Neural progenitor cell (in vitro differentiated cells): Measurements from ENCODE around the gene WDR74. TPM values are rescaled to one million over a fixed set of nuclear protein-coding genes. Genes with fewer than 3 reads are reported as not detected.

ENCODE experiments used
- DNase-seq: peaks from one replicate; pipeline ENCODE4 v3.0.0-alpha.2; 2016; ENCODE audit warnings: low spot score
- H2AFZ ChIP-seq: fragments of 200-600 bp; sonication (generic); replicated peaks from 2 replicates; pipeline ENCODE4 v1.6.1; 2016; ENCODE audit warnings: antibody characterized with exemption
- H3F3A ChIP-seq: fragments of 200-600 bp; sonication (generic); 2 replicates; pipeline ENCODE4 v1.6.1; 2016; ENCODE audit warnings: antibody characterized with exemption, low read depth
- H3K27ac ChIP-seq: fragments of 200-600 bp; sonication (generic); 2 replicates; pipeline ENCODE4 v1.5.1; 2016; ENCODE audit warnings: mild to moderate bottlenecking
- H3K27me3 ChIP-seq: fragments of 200-600 bp; sonication (generic); 2 replicates; pipeline ENCODE4 v1.6.1; 2016; ENCODE audit warnings: mild to moderate bottlenecking, moderate library complexity
- H3K36me3 ChIP-seq: fragments of 200-600 bp; sonication (generic); 2 replicates; pipeline ENCODE4 v1.5.1; 2016
- H3K4me1 ChIP-seq: fragments of 200-600 bp; sonication (generic); 2 replicates; pipeline ENCODE4 v1.6.1; 2016; ENCODE audit warnings: mixed run types
- H3K4me2 ChIP-seq: fragments of 200-600 bp; sonication (generic); 2 replicates; pipeline ENCODE4 v1.6.1; 2016
- H3K4me3 ChIP-seq: fragments of 200-600 bp; sonication (generic); 2 replicates; pipeline ENCODE4 v1.5.1; 2016
- H3K79me2 ChIP-seq: fragments of 200-600 bp; sonication (generic); 2 replicates; pipeline ENCODE4 v1.6.1; 2016; ENCODE audit warnings: low read depth
- H3K9ac ChIP-seq: fragments of 200-600 bp; sonication (generic); 2 replicates; pipeline ENCODE4 v1.6.1; 2016
- H3K9me3 ChIP-seq: fragments of 200-600 bp; sonication (generic); 2 replicates; pipeline ENCODE4 v1.5.1; 2016; ENCODE audit warnings: low read depth
- H4K20me1 ChIP-seq: fragments of 200-600 bp; sonication (generic); 2 replicates; pipeline ENCODE4 v1.6.1; 2016; ENCODE audit warnings: low read depth
- H3K27ac Mint-ChIP-seq: 3 replicates; pipeline ENCODE4 v1.8.0; 2021; ENCODE audit warnings: mixed read lengths
- H3K27me3 Mint-ChIP-seq: 2 replicates; pipeline ENCODE4 v1.8.0; 2022; ENCODE audit warnings: low read depth, mild to moderate bottlenecking, inconsistent platforms, moderate library complexity, mixed read lengths; ENCODE audit not compliant: insufficient read depth
- H3K36me3 Mint-ChIP-seq: 3 replicates; pipeline ENCODE4 v1.8.0; 2021; ENCODE audit warnings: mixed read lengths
- H3K4me1 Mint-ChIP-seq: 3 replicates; pipeline ENCODE4 v1.8.0; 2021; ENCODE audit warnings: mixed read lengths
- H3K4me3 Mint-ChIP-seq: 3 replicates; pipeline ENCODE4 v1.8.0; 2021; ENCODE audit warnings: mild to moderate bottlenecking, moderate library complexity, mixed read lengths
- H3K9me3 Mint-ChIP-seq: 3 replicates; pipeline ENCODE4 v1.8.0; 2020; ENCODE audit warnings: mixed read lengths
- EZH2 ChIP-seq: fragments of 200-600 bp; sonication (generic); IDR thresholded peaks from 2 replicates; pipeline ENCODE4 v1.6.1; 2017; ENCODE audit warnings: antibody characterized with exemption, mild to moderate bottlenecking, moderate library complexity
- EZH2phosphoT487 ChIP-seq: fragments of 200-600 bp; sonication (generic); IDR thresholded peaks from 2 replicates; pipeline ENCODE4 v1.6.1; 2017; ENCODE audit warnings: antibody characterized with exemption
- total RNA-seq: library from RNA; depleted of rRNA; stranded (reverse); fragments of >200 nt; gene quantifications from 2 replicates; pipeline ENCODE4 v1.2.3, GENCODE V29; 2015; ENCODE audit warnings: low replicate concordance
- TF ChIP-seq, protein P1 (sequence below): fragments of 200-600 bp; sonication (generic); IDR thresholded peaks from 2 replicates; pipeline ENCODE4 v1.5.1; 2017; ENCODE audit warnings: antibody characterized with exemption, mild to moderate bottlenecking

Gene WDR74
- total RNA-seq, 1 donor from 2014 or later, result 40.0 TPM

DNA sequence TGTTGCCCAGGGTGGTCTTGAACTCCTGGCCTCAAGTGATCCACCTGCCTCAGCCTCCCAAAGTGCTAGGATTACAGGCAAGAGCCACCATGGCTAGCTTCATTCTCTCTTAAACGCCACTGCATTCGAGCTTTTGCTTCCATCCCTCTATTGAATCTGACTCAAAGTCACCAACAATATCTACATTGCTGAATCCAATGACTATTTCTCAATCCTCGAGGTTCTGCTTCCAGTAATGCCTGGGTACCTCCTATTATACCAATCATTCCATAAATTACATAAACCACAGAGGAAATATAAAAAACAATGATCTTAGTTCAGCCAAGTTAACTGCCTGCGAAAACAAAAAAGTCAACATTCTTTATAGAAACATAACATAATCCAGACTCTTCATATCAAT lies 22.3 kb downstream of the WDR74 start:
- H3K4me3 Mint-ChIP-seq, result no peak overlapping the region
- Histone ChIP-seq H2AFZ (no peak overlapping the region), H3K9ac (peak overlapping the region; percentile 20), H3F3A (no peaks in the 10 kb centered on the region), H3K4me3 (no peak overlapping the region), H3K27me3 (no peaks in the 10 kb centered on the region), H4K20me1 (no peaks in the 10 kb centered on the region), H3K9me3 (no peaks in the 10 kb centered on the region), H3K4me2 (no peak overlapping the region), H3K27ac (no peak overlapping the region), H3K79me2 (no peaks in the 10 kb centered on the region), H3K4me1 (no peaks in the 10 kb centered on the region), H3K36me3 (no peaks in the 10 kb centered on the region)
- H3K36me3 Mint-ChIP-seq, result peaks cover 16% of the 10 kb centered on the region
- no peaks in the 10 kb centered on the region for H3K9me3 Mint-ChIP-seq
- H3K27me3 Mint-ChIP-seq, result peaks cover 4% of the 10 kb centered on the region
- no peaks in the 10 kb centered on the region for H3K4me1 Mint-ChIP-seq
- no peak for DNase-seq
- TF ChIP-seq, protein P1, sequence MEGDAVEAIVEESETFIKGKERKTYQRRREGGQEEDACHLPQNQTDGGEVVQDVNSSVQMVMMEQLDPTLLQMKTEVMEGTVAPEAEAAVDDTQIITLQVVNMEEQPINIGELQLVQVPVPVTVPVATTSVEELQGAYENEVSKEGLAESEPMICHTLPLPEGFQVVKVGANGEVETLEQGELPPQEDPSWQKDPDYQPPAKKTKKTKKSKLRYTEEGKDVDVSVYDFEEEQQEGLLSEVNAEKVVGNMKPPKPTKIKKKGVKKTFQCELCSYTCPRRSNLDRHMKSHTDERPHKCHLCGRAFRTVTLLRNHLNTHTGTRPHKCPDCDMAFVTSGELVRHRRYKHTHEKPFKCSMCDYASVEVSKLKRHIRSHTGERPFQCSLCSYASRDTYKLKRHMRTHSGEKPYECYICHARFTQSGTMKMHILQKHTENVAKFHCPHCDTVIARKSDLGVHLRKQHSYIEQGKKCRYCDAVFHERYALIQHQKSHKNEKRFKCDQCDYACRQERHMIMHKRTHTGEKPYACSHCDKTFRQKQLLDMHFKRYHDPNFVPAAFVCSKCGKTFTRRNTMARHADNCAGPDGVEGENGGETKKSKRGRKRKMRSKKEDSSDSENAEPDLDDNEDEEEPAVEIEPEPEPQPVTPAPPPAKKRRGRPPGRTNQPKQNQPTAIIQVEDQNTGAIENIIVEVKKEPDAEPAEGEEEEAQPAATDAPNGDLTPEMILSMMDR, result no peak
- no peak for TF ChIP-seq EZH2
- no peak for TF ChIP-seq EZH2phosphoT487
- H3K27ac Mint-ChIP-seq, result no peak overlapping the region

DNA sequence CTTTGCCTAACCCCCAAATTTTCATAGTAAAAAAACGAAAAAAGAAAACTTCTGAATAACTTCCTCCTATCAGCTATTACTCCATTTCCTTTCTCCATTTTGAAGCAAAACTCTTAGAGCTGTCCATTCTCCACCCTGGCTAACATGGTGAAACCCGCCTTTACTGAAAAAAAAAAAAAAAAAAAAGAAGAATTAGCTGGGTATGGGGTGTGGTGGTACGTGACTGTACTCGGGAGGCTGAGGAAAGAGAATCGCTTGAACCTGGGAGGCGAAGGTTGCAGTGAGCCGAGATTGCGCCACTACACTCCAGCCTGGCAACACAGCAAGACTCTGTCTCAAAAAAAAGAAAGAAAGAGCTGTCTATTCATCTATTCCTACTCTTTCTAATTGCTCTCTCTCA lies 22.8 kb downstream of the WDR74 start:
- H3K9me3 Mint-ChIP-seq, result no peaks in the 10 kb centered on the region
- H3K4me1 ChIP-seq, result no peaks in the 10 kb centered on the region
- no peaks in the 10 kb centered on the region for H3K4me1 Mint-ChIP-seq
- no peaks in the 10 kb centered on the region for H3F3A ChIP-seq
- no peaks in the 10 kb centered on the region for H3K79me2 ChIP-seq
- no peaks in the 10 kb centered on the region for H3K27me3 ChIP-seq
- no peak overlapping the region for H3K4me2 ChIP-seq
- H2AFZ ChIP-seq, result no peak overlapping the region
- no peak overlapping the region for H3K9ac ChIP-seq
- no peaks in the 10 kb centered on the region for H3K36me3 ChIP-seq
- no peak overlapping the region for H3K27ac Mint-ChIP-seq
- H3K4me3 ChIP-seq, result no peak overlapping the region
- no peaks in the 10 kb centered on the region for H3K9me3 ChIP-seq
- no peak for DNase-seq
- no peak overlapping the region for H3K4me3 Mint-ChIP-seq
- H3K27ac ChIP-seq, result no peak overlapping the region
- H3K36me3 Mint-ChIP-seq, result peaks cover 16% of the 10 kb centered on the region
- TF ChIP-seq, protein P1, result no peak
- no peak for TF ChIP-seq EZH2phosphoT487
- no peak for TF ChIP-seq EZH2
- H4K20me1 ChIP-seq, result no peaks in the 10 kb centered on the region
- peaks cover 4% of the 10 kb centered on the region for H3K27me3 Mint-ChIP-seq

DNA sequence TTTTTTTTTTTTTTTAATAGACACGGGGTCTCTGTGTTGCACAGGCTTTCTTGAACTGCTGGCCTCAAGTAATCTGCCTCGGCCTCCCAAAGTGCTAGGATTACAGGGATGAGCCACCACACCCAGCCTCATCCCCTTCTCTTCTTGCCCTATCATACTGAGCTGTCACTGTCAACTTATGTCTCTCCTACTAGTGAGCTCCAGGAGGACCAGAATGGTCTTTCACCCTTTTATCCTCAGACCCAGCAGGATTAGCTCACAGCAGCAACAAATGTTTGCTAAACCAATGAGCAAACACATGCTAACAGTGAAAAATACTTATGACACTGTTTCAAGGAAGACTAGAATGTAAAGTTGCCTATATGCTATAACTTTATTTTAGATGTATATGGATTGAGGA lies 27.7 kb downstream of the WDR74 start:
- Mint-ChIP-seq H3K9me3 (no peaks in the 10 kb centered on the region), H3K36me3 (peaks cover 6% of the 10 kb centered on the region), H3K27ac (no peak overlapping the region), H3K27me3 (peaks cover 8% of the 10 kb centered on the region), H3K4me3 (no peak overlapping the region), H3K4me1 (peaks cover 4% of the 10 kb centered on the region)
- no peak overlapping the region for H3K27ac ChIP-seq
- no peaks in the 10 kb centered on the region for H3K9me3 ChIP-seq
- no peaks in the 10 kb centered on the region for H3K4me1 ChIP-seq
- TF ChIP-seq, protein P1, result no peak
- TF ChIP-seq EZH2 (no peak), EZH2phosphoT487 (no peak)
- H3K4me3 ChIP-seq, result no peak overlapping the region
- H3K9ac ChIP-seq, result no peak overlapping the region
- H4K20me1 ChIP-seq, result no peaks in the 10 kb centered on the region
- DNase-seq, result no peak
- no peak overlapping the region for H3K4me2 ChIP-seq
- H2AFZ ChIP-seq, result no peak overlapping the region
- H3K36me3 ChIP-seq, result no peaks in the 10 kb centered on the region
- peaks cover 4% of the 10 kb centered on the region for H3F3A ChIP-seq
- H3K27me3 ChIP-seq, result no peaks in the 10 kb centered on the region
- no peaks in the 10 kb centered on the region for H3K79me2 ChIP-seq

DNA sequence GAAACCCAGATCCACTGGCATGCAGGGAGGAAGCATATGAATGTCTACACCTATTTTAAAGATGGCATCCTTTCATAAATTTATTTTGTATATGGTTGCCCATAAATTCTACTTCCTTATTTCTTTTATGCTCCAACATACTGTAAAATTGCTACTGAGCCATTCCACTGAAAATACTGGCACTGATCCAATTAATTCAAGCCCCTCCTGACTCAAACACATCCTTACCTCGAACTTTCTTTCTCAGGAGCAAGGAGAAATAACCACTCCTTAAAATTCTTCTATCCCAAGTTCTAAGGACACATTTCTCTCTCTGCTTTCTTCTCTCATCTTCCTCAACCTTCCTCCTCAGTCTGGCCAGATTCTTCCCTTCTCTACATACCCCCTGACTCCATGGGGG lies 28.6 kb downstream of the WDR74 start:
- peaks cover 13% of the 10 kb centered on the region for H3F3A ChIP-seq
- H3K79me2 ChIP-seq, result no peaks in the 10 kb centered on the region
- no peaks in the 10 kb centered on the region for H3K36me3 ChIP-seq
- peaks cover 11% of the 10 kb centered on the region for H3K4me1 Mint-ChIP-seq
- no peak overlapping the region for H2AFZ ChIP-seq
- no peaks in the 10 kb centered on the region for H3K9me3 Mint-ChIP-seq
- H3K4me2 ChIP-seq, result no peak overlapping the region
- H3K27me3 Mint-ChIP-seq, result peaks cover 8% of the 10 kb centered on the region
- no peak overlapping the region for H3K9ac ChIP-seq
- H3K27ac Mint-ChIP-seq, result no peak overlapping the region
- no peak overlapping the region for H3K4me3 ChIP-seq
- H3K36me3 Mint-ChIP-seq, result peaks cover 4% of the 10 kb centered on the region
- H3K9me3 ChIP-seq, result no peaks in the 10 kb centered on the region
- no peaks in the 10 kb centered on the region for H4K20me1 ChIP-seq
- H3K4me3 Mint-ChIP-seq, result no peak overlapping the region
- TF ChIP-seq EZH2 (no peak), EZH2phosphoT487 (no peak)
- TF ChIP-seq, protein P1, result no peak
- DNase-seq, result no peak
- H3K4me1 ChIP-seq, result peaks cover 9% of the 10 kb centered on the region
- no peak overlapping the region for H3K27ac ChIP-seq
- H3K27me3 ChIP-seq, result no peaks in the 10 kb centered on the region
